D721Med (cell line): ENCODE measurements around the gene MIER3.

Experiments
- DNase-seq: peaks from one replicate; pipeline ENCODE4 v3.0.0; 2011; ENCODE audit warnings: low spot score; ENCODE audit not compliant: insufficient read length
- FAIRE-seq: peaks from 2 replicates; lab custom pipeline; 2011; peaks lifted over from hg19 to GRCh38; lab: Jason Lieb, UNC
- CTCF ChIP-seq: IDR thresholded peaks from 2 replicates; pipeline ENCODE4 v1.5.1; 2012; ENCODE audit warnings: mild to moderate bottlenecking, control low read depth; ENCODE audit not compliant: insufficient read depth; ENCODE audit errors: missing control alignments

Gene MIER3

GRCh38 chr5:56951946-56952691, at the start of gene MIER3:
TSS of gene MIER3 (minus strand) at chr5:56952123. CDS start at chr5:56952102, 21 bp downstream.
- peak; percentile 62 for DNase-seq
- no peak for FAIRE-seq

GRCh38 chr5:56995596-56995995, 43.7 kb upstream of the MIER3 start:
- no peak for DNase-seq
- no peak for FAIRE-seq
- TF ChIP-seq CTCF = no peak

More at GRCh38 chr5:56951946-56952691, at the start of gene MIER3:
- TF ChIP-seq CTCF = no peak

- no peak for TF ChIP-seq CTCF
- DNase-seq (no peak), FAIRE-seq (no peak)
Observed at GRCh38 chr5:56993241-56993640, 41.3 kb upstream of the MIER3 start.

- no peak for FAIRE-seq
- no peak for TF ChIP-seq CTCF
Observed at GRCh38 chr5:56989676-56990075, 37.8 kb upstream of the MIER3 start.

GRCh38 chr5:56988490-56988889, 36.6 kb upstream of the MIER3 start:
- no peak for FAIRE-seq
- DNase-seq = no peak
- no peak for TF ChIP-seq CTCF

More at GRCh38 chr5:56989676-56990075, 37.8 kb upstream of the MIER3 start:
- DNase-seq = no peak

- TF ChIP-seq CTCF = no peak
- no peak for DNase-seq
- FAIRE-seq = no peak
Observed at GRCh38 chr5:56987171-56987570, 35.2 kb upstream of the MIER3 start.

GRCh38 chr5:56986626-56986947, 34.7 kb upstream of the MIER3 start:
- DNase-seq (no peak), FAIRE-seq (no peak)
- no peak for TF ChIP-seq CTCF
